Stimulated activated CD4-positive, alpha-beta T cell treated with anti-CD3 and anti-CD28 coated beads, Interleukin-15, amount 100 ng/mL, for 24 hours (primary cell): Measurements from ENCODE around the gene IMMP2L.

ENCODE experiments used
- DNase-seq: peaks from one replicate; pipeline ENCODE4 v3.0.0-alpha.2; 2020

IMMP2L gene

GRCh38 chr7:110891197-110891596 lies 671.1 kb downstream of the IMMP2L start:
- DNase-seq: no peak

GRCh38 chr7:110890101-110890500 lies 672.2 kb downstream of the IMMP2L start:
- no peak for DNase-seq

- DNase-seq: no peak
These were observed 673.0 kb downstream of the IMMP2L start for GRCh38 chr7:110889335-110889734.

GRCh38 chr7:110888641-110889040 lies 673.7 kb downstream of the IMMP2L start:
- no peak for DNase-seq

GRCh38 chr7:110885474-110885873 lies 676.8 kb downstream of the IMMP2L start:
- no peak for DNase-seq

GRCh38 chr7:110881721-110882120 lies 680.6 kb downstream of the IMMP2L start:
- no peak for DNase-seq

GRCh38 chr7:110880971-110881370 lies 681.3 kb downstream of the IMMP2L start:
- no peak for DNase-seq

- no peak for DNase-seq
These were observed 685.3 kb downstream of the IMMP2L start for GRCh38 chr7:110877016-110877415.

- DNase-seq: no peak
These were observed 686.9 kb downstream of the IMMP2L start for GRCh38 chr7:110875346-110875745.

- no peak for DNase-seq
These were observed 690.4 kb downstream of the IMMP2L start for GRCh38 chr7:110871856-110872255.

GRCh38 chr7:110870926-110871325 lies 691.4 kb downstream of the IMMP2L start:
- DNase-seq: no peak

GRCh38 chr7:110868458-110868857 lies 693.8 kb downstream of the IMMP2L start:
- DNase-seq: no peak

GRCh38 chr7:110867771-110868170 lies 694.5 kb downstream of the IMMP2L start:
- no peak for DNase-seq

GRCh38 chr7:110863258-110863657 lies 699.0 kb downstream of the IMMP2L start:
- no peak for DNase-seq

GRCh38 chr7:110861163-110861562 lies 701.1 kb downstream of the IMMP2L start:
- no peak for DNase-seq

- DNase-seq: no peak
These were observed 705.2 kb downstream of the IMMP2L start for GRCh38 chr7:110857106-110857505.

- DNase-seq: no peak
These were observed 705.6 kb downstream of the IMMP2L start for GRCh38 chr7:110856704-110857103.

GRCh38 chr7:110854651-110855050 lies 707.6 kb downstream of the IMMP2L start:
- DNase-seq: no peak

GRCh38 chr7:110854166-110854565 lies 708.1 kb downstream of the IMMP2L start:
- no peak for DNase-seq

- no peak for DNase-seq
These were observed 709.0 kb downstream of the IMMP2L start for GRCh38 chr7:110853263-110853662.

- DNase-seq: no peak
These were observed 709.9 kb downstream of the IMMP2L start for GRCh38 chr7:110852156-110852940.

- no peak for DNase-seq
These were observed 712.1 kb downstream of the IMMP2L start for GRCh38 chr7:110850224-110850623.

GRCh38 chr7:110842796-110843195 lies 719.5 kb downstream of the IMMP2L start:
- DNase-seq: no peak

GRCh38 chr7:110841840-110842545 lies 720.3 kb downstream of the IMMP2L start:
- DNase-seq: no peak
